GM21619 (cell line): ENCODE data around the gene TUBB4A.
A peak's percentile ranks its signal among the peaks of the same experiment; 100 is the strongest.
"Not testable (repeated sequence)": the region's sequence is repeated elsewhere in the genome, so short reads cannot be mapped to it uniquely, and the experiment has no call there.

ENCODE experiments used
- ATAC-seq: cut with Tn5 transposase; IDR thresholded peaks from one replicate; pipeline ENCODE4 v1.9.1; 2021; ENCODE audit not compliant: unreplicated experiment

TUBB4A gene

GRCh38 chr19:6524311-6524710 lies 22.2 kb upstream of the TUBB4A start:
- no peak for ATAC-seq

- ATAC-seq = no peak
These were observed 20.6 kb upstream of the TUBB4A start for GRCh38 chr19:6522712-6523111.

- peak; percentile 30 for ATAC-seq
These were observed 19.9 kb upstream of the TUBB4A start for GRCh38 chr19:6521718-6522646.

- ATAC-seq = no peak
These were observed 17.2 kb upstream of the TUBB4A start for GRCh38 chr19:6519289-6519688.

GRCh38 chr19:6518145-6518911 lies 16.2 kb upstream of the TUBB4A start:
- ATAC-seq = peak; percentile 29

GRCh38 chr19:6516659-6517291 lies 14.7 kb upstream of the TUBB4A start:
- ATAC-seq = no peak

DNA sequence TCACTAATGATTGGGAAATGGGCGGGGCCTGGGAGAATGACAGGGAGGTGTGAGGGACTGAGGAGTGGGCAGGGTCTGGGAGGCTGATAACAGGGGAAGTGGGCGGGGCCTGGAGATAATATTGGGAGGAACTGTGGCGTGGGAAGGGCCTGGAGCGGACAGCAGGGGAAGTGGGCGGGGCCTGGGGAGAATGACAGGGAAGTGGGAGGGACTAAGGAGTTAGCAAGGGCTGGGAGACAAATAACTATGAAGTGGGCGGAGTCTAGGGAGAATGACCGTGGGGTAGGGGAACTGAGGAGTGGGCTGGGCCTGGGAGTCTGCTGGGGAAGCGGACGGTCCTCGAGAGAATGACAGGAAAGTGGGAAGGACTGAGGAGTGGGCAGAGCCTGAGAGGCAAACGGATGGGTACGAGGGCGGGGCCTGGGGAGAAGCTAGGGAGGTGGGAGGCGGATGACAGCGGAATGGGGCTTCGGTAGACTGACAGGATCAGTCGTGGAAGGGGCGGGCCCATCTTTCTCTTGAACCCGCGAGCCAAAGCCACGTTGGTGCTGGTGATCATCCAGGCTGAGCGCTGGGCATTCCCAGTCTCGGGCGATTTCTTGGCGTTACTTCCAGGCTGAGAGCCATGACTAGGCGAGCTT lies 14.0 kb upstream of the TUBB4A start:
- ATAC-seq = no peak

GRCh38 chr19:6514926-6515544 lies 12.9 kb upstream of the TUBB4A start:
- ATAC-seq = no peak

DNA sequence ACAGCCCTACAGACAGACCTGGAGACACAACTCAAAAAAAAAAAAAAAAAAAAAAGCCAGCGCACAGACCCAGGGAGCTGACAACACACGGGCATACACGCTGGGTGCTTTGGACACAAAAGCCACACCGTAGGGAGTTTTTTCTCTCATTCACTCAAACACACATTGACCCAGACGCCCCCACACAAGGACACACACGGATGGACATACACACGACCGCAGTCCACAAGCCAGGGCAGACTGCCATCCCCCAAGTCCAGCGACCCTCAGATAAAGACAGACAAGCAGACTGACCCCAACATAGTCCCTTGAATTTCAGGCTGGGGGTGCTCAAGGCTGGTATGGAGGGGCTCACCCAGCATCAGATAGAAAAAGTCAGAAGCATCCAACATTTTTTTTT lies 12.0 kb upstream of the TUBB4A start:
- ATAC-seq = no peak

DNA sequence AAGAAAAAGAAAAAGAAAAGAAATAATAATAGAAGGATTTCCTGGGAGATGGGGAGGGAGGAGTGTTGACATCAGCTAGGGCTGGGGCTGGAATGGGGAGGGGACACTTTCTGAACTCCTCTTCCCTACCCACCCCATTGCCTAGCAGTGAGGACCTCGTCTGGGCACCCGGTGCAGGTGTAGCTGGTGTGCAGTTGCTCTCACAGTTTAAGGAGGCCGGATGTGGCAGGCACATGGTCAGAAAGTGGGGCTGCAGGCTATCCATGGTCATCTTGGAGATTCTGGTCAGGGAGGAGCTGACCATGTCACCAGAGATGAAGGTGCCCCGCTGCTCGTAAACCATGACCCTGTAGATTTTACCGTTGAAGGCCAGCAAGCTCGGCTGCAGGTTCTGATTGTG lies 8.5 kb upstream of the TUBB4A start:
- ATAC-seq = no peak

DNA sequence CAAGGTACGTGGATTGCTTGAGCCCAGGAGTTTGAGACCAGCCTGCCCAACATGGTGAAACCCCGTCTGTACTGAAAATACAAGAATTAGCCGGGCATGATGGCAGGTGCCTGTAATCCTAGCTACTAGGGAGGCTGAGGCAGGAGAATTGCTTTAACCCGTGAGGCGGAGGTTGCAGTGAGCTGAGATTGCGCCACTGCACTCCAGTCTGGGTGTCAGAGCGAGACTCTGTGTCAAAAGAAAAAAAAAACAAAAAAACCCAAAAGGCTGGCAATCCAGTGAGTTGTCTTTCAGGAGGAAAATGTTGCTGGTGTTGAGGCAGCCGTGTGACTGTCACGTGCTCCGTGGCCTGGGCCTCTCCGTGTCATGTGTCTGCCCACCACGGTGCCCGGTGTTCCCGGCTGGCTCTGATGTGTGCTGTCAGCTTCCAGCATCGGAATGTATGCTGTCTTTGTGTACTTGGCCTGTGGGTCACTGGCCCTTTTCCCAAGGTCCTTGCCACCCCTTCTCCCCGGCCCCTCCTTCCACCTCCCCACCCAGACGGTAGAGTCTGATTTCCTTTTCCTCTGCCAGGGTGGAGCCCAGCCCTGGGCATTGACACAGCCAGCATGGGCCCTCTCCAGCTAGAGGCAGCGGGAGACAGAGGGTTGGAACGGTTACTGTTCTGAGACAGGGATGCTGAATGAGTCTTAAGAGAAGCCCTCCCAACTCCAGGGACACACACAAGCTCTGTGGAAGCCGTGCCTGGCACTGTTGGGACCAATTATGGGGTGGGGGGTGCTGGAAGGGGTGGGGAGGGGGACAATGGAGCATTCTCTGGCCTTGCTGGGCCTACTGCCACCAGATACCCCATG lies 7.2 kb upstream of the TUBB4A start:
- no peak for ATAC-seq

DNA sequence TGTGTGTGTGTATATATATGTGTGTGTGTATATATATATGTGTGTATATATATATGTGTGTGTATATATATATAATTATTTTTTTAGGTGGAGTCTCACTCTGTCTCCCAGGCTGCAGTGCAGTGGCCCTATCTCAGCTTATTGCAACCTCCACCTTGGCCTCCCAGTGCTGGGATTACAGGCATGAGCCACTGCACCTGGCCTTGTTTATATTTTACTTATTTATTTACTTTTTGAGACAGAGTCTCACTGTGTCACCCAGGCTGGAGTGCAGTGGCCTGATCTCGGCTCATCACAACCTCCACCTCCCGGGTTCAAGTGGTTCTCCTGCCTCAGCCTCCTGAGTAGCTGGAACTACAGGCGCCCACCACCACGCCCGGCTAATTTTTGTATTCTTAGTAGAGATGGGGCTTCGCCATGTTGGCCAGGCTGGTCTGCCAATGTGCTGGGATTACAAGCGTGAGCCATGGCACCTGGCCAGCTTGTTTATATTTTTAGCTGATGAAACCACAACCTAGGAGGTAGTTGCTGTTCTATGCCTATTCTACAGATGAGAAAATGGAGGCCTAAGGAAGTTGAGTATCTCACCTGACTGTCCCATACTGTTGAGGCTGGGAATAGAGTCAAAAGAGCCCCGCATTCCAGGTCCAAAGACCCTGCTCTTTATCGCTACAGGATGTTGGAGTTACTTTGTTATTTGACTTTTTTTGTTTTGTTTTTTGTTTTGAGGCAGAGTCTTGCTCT lies 6.1 kb upstream of the TUBB4A start:
- not testable (repeated sequence) for ATAC-seq

GRCh38 chr19:6503407-6504201 lies 1.5 kb upstream of the TUBB4A start:
- no peak for ATAC-seq

GRCh38 chr19:6500837-6501739 lies 1.0 kb downstream of the TUBB4A start:
- ATAC-seq = no peak

DNA sequence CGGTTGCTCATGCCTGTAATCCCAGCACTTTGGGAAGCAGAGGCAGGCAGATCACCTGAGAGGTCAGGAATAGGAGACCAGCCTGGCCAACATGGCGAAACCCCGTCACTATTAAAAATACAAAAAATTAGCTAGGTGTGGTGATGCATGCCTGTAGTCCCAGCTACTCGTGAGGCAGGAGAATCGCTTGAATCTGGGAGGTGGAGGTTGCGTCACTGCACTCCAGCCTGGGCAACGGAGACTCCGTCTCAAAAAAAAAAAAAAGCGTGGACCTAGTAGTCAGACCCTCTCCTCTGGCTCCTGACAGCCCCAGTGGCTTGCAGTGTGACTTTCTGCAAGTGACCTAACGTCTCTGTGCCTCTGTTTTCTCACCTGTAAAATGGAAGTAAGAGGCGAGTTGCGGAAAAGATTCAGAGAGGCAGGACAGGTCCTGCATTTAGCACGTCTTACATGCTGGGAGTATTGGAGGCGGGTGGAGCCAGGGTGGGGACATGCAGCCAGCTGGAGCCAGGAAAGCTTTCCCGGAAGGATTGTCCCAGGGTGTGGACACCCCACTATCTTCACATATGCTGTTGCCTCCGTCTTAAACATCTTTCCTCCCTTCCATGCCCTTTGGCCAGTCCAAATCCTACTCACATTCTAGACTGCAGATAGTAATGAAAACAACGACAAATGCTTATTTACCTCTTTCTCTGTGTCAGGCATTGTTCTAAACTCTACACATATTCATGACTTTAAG lies 2.9 kb downstream of the TUBB4A start:
- ATAC-seq = no peak

DNA sequence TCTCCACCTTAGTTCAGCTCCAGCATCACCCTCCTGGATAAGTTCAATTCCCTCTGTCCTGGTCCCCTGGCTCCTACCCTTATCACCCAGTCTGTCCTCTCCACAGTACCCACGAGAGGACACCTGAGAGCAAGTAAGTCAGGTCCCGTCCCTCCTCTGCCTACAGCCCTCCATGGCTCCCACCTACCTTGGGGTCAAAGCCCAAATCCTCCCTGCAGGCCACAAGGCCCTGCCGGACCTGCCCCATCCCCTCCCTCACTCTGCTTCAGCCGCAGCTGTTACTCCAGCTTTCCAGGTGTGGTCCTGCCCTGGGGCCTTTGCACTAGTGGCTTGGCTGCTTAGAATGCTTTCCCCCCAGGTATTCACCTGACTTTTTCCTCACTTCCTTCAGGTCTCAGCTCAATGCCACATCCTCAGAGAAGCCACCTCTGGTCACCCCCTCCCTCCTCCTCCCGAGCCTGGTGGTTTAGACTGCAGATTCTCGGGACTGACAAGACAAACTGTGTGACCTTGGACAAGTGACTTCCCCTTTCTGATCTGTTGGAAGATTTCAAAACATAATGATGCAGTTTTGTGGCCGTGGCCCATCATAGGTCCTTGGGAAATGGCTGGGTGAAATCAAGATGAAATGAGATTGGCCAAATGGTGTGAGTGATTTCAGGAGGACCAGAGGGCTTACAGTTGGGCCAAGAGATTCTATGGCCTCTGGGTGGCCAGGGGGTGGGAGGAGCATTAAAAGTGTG lies 3.6 kb downstream of the TUBB4A start:
- ATAC-seq = no peak
